HepG2 (cell line): ENCODE data around the gene USH2A. TPM values are rescaled to one million over a fixed set of nuclear protein-coding genes. Genes with fewer than 3 reads are reported as not detected.

ENCODE experiments used
- ATAC-seq: fragments of 200-7000 bp; cut with Tn5 transposase; 3 replicates; pipeline ENCODE4 v1.9.1; 2020; ENCODE audit warnings: mild to moderate bottlenecking, moderate library complexity
- BruUV-seq: library from RNA; stranded (reverse); fragments of 400-500 nt; replicated peaks from 2 replicates; lab custom pipeline; 2021; lab: Mats Ljungman, UMichigan
- CTCF ChIA-PET: fragments of 300-600 bp; formaldehyde crosslinking; extraction: SDS; loops from one replicate; lab custom pipeline; 2021; ENCODE audit warnings: low total read pairs, inconsistent platforms, low intra/inter-chr PET ratio; lab: Yijun Ruan, JAX
- POLR2A ChIA-PET: fragments of 350-600 bp; sonication (Branson Sonifier 250); formaldehyde crosslinking; loops from one replicate; lab custom pipeline; 2020; ENCODE audit warnings: antibody characterized with exemption, inconsistent platforms; lab: Yijun Ruan, JAX
- DNase-seq: peaks from one replicate; pipeline ENCODE4 v3.0.0-alpha.2; 2015; ENCODE audit warnings: low spot score
- FAIRE-seq: peaks from 3 replicates; lab custom pipeline; 2011; peaks lifted over from hg19 to GRCh38; lab: Jason Lieb, UNC
- H2AFZ ChIP-seq: one replicate; pipeline ENCODE4 v1.6.1; 2011; ENCODE audit warnings: low read length, inconsistent platforms
- H3K27ac ChIP-seq: fragments of 300-600 bp; 3 replicates; pipeline ENCODE4 v1.8.0; 2011; ENCODE audit warnings: mixed run types, mild to moderate bottlenecking, mixed read lengths, low read length, inconsistent platforms; ENCODE audit not compliant: insufficient read depth; ENCODE audit errors: extremely low read length
- H3K27me3 ChIP-seq, 2 experiments: fragments of 200-600 bp in 1 of 2; 2 replicates in 1 of 2; 3 replicates in 1 of 2; pipeline versions ENCODE4 v1.6.0 to v1.8.0; 2011; ENCODE audit warnings: low read length in 2 of 2, mild to moderate bottlenecking in 2 of 2, moderate library complexity in 2 of 2, inconsistent platforms in 1 of 2; ENCODE audit not compliant: insufficient read depth in 2 of 2, control insufficient read depth in 1 of 2
- H3K36me3 ChIP-seq, 2 experiments: fragments of 200-600 bp in 1 of 2; replicated peaks in 1 of 2; 2 replicates in 1 of 2; 3 replicates in 1 of 2; pipeline versions ENCODE4 v1.5.1 to v1.8.0; 2011; ENCODE audit warnings: low read length in 2 of 2, inconsistent platforms in 1 of 2; ENCODE audit not compliant: insufficient read depth in 2 of 2, control insufficient read depth in 1 of 2
- H3K4me1 ChIP-seq: 2 replicates; pipeline ENCODE4 v1.5.1; 2012; ENCODE audit warnings: low read length, inconsistent platforms; ENCODE audit not compliant: insufficient read depth
- H3K4me2 ChIP-seq: 2 replicates; pipeline ENCODE4 v1.6.0; 2011; ENCODE audit warnings: low read depth, low read length, inconsistent platforms
- H3K4me3 ChIP-seq, 3 experiments: fragments of 200-600 bp in 1 of 3; sonication (generic), shearing (Covaris generic) in 1 of 3; replicated peaks in 1 of 3; 2 replicates each; pipeline ENCODE4 v1.5.1; 2011 to 2016; ENCODE audit warnings: low read length in 3 of 3, inconsistent platforms in 2 of 3, low read depth in 2 of 3, mild to moderate bottlenecking in 2 of 3, control low read depth in 1 of 3, mixed read lengths in 1 of 3; ENCODE audit not compliant: insufficient read depth in 1 of 3
- H3K79me2 ChIP-seq: one replicate; pipeline ENCODE4 v1.6.1; 2011; ENCODE audit warnings: low read length, inconsistent platforms; ENCODE audit not compliant: insufficient read depth
- H3K9ac ChIP-seq: 2 replicates; pipeline ENCODE4 v1.6.0; 2011; ENCODE audit warnings: mild to moderate bottlenecking, low read depth, low read length, inconsistent platforms; ENCODE audit not compliant: insufficient read depth
- H3K9me3 ChIP-seq: 2 replicates; pipeline ENCODE4 v1.5.1; 2012; ENCODE audit warnings: mild to moderate bottlenecking, low read length
- H4K20me1 ChIP-seq: 2 replicates; pipeline ENCODE4 v1.6.0; 2011; ENCODE audit warnings: inconsistent platforms, mild to moderate bottlenecking, low read length, moderate library complexity; ENCODE audit not compliant: insufficient read depth
- GLI4 ChIP-seq: sonication (generic); formaldehyde crosslinking; IDR thresholded peaks from 2 replicates; pipeline ENCODE4 v1.5.1; 2020; ENCODE audit warnings: missing genetic modification reagents, mild to moderate bottlenecking, moderate library complexity, borderline replicate concordance
- HNF4G ChIP-seq, 2 experiments: sonication (generic) in 1 of 2; formaldehyde crosslinking in 1 of 2; IDR thresholded peaks; 2 replicates each; pipeline versions ENCODE4 v1.4.0 to v1.6.1; 2011 to 2020; ENCODE audit warnings: borderline replicate concordance in 2 of 2, low read depth in 2 of 2, mild to moderate bottlenecking in 2 of 2, low read length in 1 of 2, missing genetic modification reagents in 1 of 2, moderate library complexity in 1 of 2
- PAXIP1 ChIP-seq: sonication (generic); formaldehyde crosslinking; conservative IDR thresholded peaks from 2 replicates; pipeline ENCODE4 v1.4.0; 2020; ENCODE audit warnings: mild to moderate bottlenecking, missing genetic modification reagents, moderate library complexity
- POGK ChIP-seq: sonication (generic); formaldehyde crosslinking; conservative IDR thresholded peaks from 2 replicates; pipeline ENCODE4 v1.8.0; 2022; ENCODE audit warnings: mild to moderate bottlenecking, moderate library complexity, missing genetic modification reagents
- RXRA ChIP-seq: sonication (generic); formaldehyde crosslinking; IDR thresholded peaks from 2 replicates; pipeline ENCODE4 v1.5.1; 2020; ENCODE audit warnings: missing genetic modification reagents
- SNRNP70 ChIP-seq: fragments of 200-400 bp; formaldehyde crosslinking; IDR thresholded peaks from 2 replicates; pipeline ENCODE4 v1.6.1; 2017; ENCODE audit warnings: mild to moderate bottlenecking, low read depth, low read length, moderate library complexity
- SUZ12 ChIP-seq: fragments of 150-350 bp; IDR thresholded peaks from 2 replicates; pipeline ENCODE4 v1.6.1; 2014; ENCODE audit warnings: low read depth, low read length
- TEAD3 ChIP-seq: optimal IDR thresholded peaks from 2 replicates; pipeline ENCODE3; 2016; ENCODE audit warnings: borderline replicate concordance
- TP53 ChIP-seq: sonication (generic); formaldehyde crosslinking; conservative IDR thresholded peaks from 2 replicates; pipeline ENCODE4 v1.4.0; 2020; ENCODE audit warnings: missing genetic modification reagents
- ZFP90 ChIP-seq: sonication (generic); formaldehyde crosslinking; IDR thresholded peaks from 2 replicates; pipeline ENCODE4 v1.8.0; 2022; ENCODE audit warnings: missing genetic modification reagents, mild to moderate bottlenecking, inconsistent platforms, borderline replicate concordance
- ZFYVE20 ChIP-seq: sonication (generic); formaldehyde crosslinking; IDR thresholded peaks from 2 replicates; pipeline ENCODE4 v1.8.0; 2023; ENCODE audit warnings: low read depth, mild to moderate bottlenecking, moderate library complexity, missing genetic modification reagents, borderline replicate concordance
- ZNF264 ChIP-seq: sonication (generic); formaldehyde crosslinking; IDR thresholded peaks from 2 replicates; pipeline ENCODE4 v1.4.0; 2020; ENCODE audit warnings: missing genetic modification reagents
- ZNF546 ChIP-seq: sonication (generic); formaldehyde crosslinking; conservative IDR thresholded peaks from 2 replicates; pipeline ENCODE4 v1.8.1; 2023; ENCODE audit warnings: mild to moderate bottlenecking, missing genetic modification reagents
- WGBS: methylation state at CpG from one replicate; pipeline ENCODE4 v1.1.6; 2017; ENCODE audit warnings: low lambda C conversion rate; 5-methylcytosine and 5-hydroxymethylcytosine counted together
- in situ Hi-C: cut with HindIII; loops from 2 replicates; pipeline ENCODE4 v1.10.0; 2017; ENCODE audit warnings: low pct_unique_long_range_greater_than_20kb; ENCODE audit not compliant: extremely low pct_ligation_motif_present
- intact Hi-C: fragments of 100-400 bp; cut with micrococcal nuclease; formaldehyde crosslinking; loops from one replicate; pipeline ENCODE4 v1.10.0; 2022; ENCODE audit not compliant: unreplicated experiment
- polyA plus RNA-seq, 8 experiments: library from polyadenylated mRNA; depleted of rRNA in 3 of 8; stranded (reverse) in 7 of 8; unstranded in 1 of 8; fragments of >200 nt; fragmentation: Illumina TruSeq in 4 of 8; extraction: Trizol in 4 of 8; gene quantifications; 2 replicates each; pipeline versions ENCODE4 v1.2.1 to v1.2.3, GENCODE V29; 2011 to 2016; ENCODE audit warnings: low read depth in 4 of 8, missing spikeins in 1 of 8, mixed read lengths in 1 of 8; ENCODE audit not compliant: insufficient read depth in 1 of 8
- total RNA-seq, 5 experiments: library from RNA; depleted of rRNA; stranded (reverse); fragments of >200 nt; fragmentation: Illumina TruSeq; extraction: Trizol; gene quantifications; 2 replicates each; pipeline ENCODE4 v1.2.3, GENCODE V29; 2016; ENCODE audit warnings: low read depth in 1 of 5

USH2A gene
- total and polyA plus RNA-seq, 2 of the 13 experiments (the other 11 are each of a cell fraction or from before 2014, with no cell fraction given) = 0.02 TPM; not detected in 1

GRCh38 chr1:215657047-215657446 lies 766.2 kb downstream of the USH2A start:
- Histone ChIP-seq H3K27me3 (no peaks in the 10 kb centered on the region), H2AFZ (no peak overlapping the region), H3K4me3 (no peak overlapping the region), H3K4me1 (peaks cover 27% of the 10 kb centered on the region), H3K4me2 (no peak overlapping the region), H3K79me2 (no peaks in the 10 kb centered on the region), H3K36me3 (no peaks in the 10 kb centered on the region), H3K27ac (no peak overlapping the region), H4K20me1 (no peaks in the 10 kb centered on the region), H3K9me3 (no peaks in the 10 kb centered on the region), H3K9ac (no peak overlapping the region)
- BruUV-seq = no TSS peak
- ATAC-seq (no peak), DNase-seq (no peak), FAIRE-seq (no peak)
- TF ChIP-seq RXRA (CRISPR knock-in tag) (no peak), SNRNP70 (no peak), GLI4 (CRISPR knock-in tag) (no peak), TEAD3 (CRISPR knock-in tag) (no peak), ZNF546 (no peak)
- ChIA-PET POLR2A (no interaction called here), CTCF (no interaction called here)
- in situ Hi-C loops = no loop called here
- intact Hi-C loops = no loop called here
- 69% methylated on average over 4 of the region's 4 CpGs for WGBS

- in situ Hi-C loops (no loop called here), intact Hi-C loops (no loop called here)
- H3K36me3 ChIP-seq = no peaks in the 10 kb centered on the region
- H3K4me2 ChIP-seq = no peak overlapping the region
- WGBS = 50% methylated on average over 1 of the region's 1 CpG
- H3K9ac ChIP-seq = no peak overlapping the region
- H3K4me3 ChIP-seq = no peak overlapping the region
- ChIA-PET CTCF (no interaction called here), POLR2A (no interaction called here)
- no peaks in the 10 kb centered on the region for H3K27me3 ChIP-seq
- H3K9me3 ChIP-seq = no peaks in the 10 kb centered on the region
- H3K4me1 ChIP-seq = peaks cover 12% of the 10 kb centered on the region
- no TSS peak for BruUV-seq
- no peaks in the 10 kb centered on the region for H4K20me1 ChIP-seq
- DNase-seq (no peak), FAIRE-seq (no peak), ATAC-seq (no peak)
- H2AFZ ChIP-seq = no peak overlapping the region
- no peak overlapping the region for H3K27ac ChIP-seq
- no peaks in the 10 kb centered on the region for H3K79me2 ChIP-seq
- TF ChIP-seq SUZ12 (no peak), ZNF264 (no peak), HNF4G (IDR thresholded peaks at IDR 0.05; ENCODE audit: borderline replicate concordance, low read depth, low read length) (no peak), HNF4G (CRISPR knock-in tag; IDR thresholded peaks at IDR 0.05; ENCODE audit: borderline replicate concordance, low read depth) (no peak), TP53 (CRISPR knock-in tag) (no peak), PAXIP1 (CRISPR knock-in tag) (no peak), ZFYVE20 (CRISPR knock-in tag) (no peak), POGK (CRISPR knock-in tag) (no peak), ZFP90 (no peak)
These were observed 770.9 kb downstream of the USH2A start for GRCh38 chr1:215652371-215652770.
